A673 (cell line): ENCODE measurements around the gene LCE1B.

Experiments
- EZH2 ChIP-seq: fragments of 200-600 bp; sonication (generic); IDR thresholded peaks from 2 replicates; pipeline ENCODE4 v1.6.1; 2017; ENCODE audit warnings: borderline replicate concordance, low read depth, mild to moderate bottlenecking, mixed read lengths, antibody characterized with exemption, low read length; ENCODE audit not compliant: poor library complexity, severe bottlenecking
- TF ChIP-seq, protein P1 (sequence below): fragments of 300-800, 200-600 bp; sonication (generic); conservative IDR thresholded peaks from 2 replicates; pipeline ENCODE4 v1.5.1; 2017; ENCODE audit warnings: low read depth, mild to moderate bottlenecking, antibody characterized with exemption, low read length, moderate library complexity, mixed read lengths

DNA sequence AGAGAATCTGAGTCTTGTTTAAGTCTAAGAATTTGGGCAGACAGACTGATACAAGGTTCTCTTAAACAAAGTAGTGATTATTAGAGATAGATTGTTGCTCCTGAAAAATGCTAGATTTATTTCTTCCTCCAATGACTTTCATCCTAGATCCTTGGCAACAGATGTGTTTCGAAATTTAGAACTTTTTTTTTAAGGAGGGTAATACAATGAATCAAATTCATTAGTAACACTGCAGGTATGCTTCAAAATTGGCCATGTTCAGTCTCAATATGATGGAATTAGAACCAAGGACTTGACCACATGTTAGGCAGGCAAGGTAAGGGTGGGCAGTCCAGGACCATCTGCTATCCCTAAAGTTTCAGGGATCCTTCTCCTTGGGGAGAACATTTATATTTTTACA is 41.4 kb upstream of the LCE1B start:
- TF ChIP-seq, protein P1, sequence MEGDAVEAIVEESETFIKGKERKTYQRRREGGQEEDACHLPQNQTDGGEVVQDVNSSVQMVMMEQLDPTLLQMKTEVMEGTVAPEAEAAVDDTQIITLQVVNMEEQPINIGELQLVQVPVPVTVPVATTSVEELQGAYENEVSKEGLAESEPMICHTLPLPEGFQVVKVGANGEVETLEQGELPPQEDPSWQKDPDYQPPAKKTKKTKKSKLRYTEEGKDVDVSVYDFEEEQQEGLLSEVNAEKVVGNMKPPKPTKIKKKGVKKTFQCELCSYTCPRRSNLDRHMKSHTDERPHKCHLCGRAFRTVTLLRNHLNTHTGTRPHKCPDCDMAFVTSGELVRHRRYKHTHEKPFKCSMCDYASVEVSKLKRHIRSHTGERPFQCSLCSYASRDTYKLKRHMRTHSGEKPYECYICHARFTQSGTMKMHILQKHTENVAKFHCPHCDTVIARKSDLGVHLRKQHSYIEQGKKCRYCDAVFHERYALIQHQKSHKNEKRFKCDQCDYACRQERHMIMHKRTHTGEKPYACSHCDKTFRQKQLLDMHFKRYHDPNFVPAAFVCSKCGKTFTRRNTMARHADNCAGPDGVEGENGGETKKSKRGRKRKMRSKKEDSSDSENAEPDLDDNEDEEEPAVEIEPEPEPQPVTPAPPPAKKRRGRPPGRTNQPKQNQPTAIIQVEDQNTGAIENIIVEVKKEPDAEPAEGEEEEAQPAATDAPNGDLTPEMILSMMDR, result no peak
- no peak for TF ChIP-seq EZH2
